IPS-20b (cell line): ENCODE measurements around the gene PKN3.

Experiments
- H3K27ac ChIP-seq: one replicate; pipeline ENCODE4 v1.5.1; 2013; ENCODE audit warnings: low read length
- H3K27me3 ChIP-seq: 2 replicates; pipeline ENCODE4 v1.6.1; 2013; ENCODE audit warnings: mild to moderate bottlenecking, low read length, inconsistent platforms; ENCODE audit not compliant: insufficient read depth
- H3K36me3 ChIP-seq: 2 replicates; pipeline ENCODE4 v1.6.1; 2013; ENCODE audit warnings: low read depth, mild to moderate bottlenecking, inconsistent platforms, low read length, moderate library complexity; ENCODE audit not compliant: insufficient read depth
- H3K4me1 ChIP-seq: 2 replicates; pipeline ENCODE4 v1.6.1; 2013; ENCODE audit warnings: mild to moderate bottlenecking, control low read depth, inconsistent platforms, low read length, moderate library complexity; ENCODE audit not compliant: insufficient read depth
- H3K4me3 ChIP-seq: 2 replicates; pipeline ENCODE4 v1.5.1; 2013; ENCODE audit warnings: mild to moderate bottlenecking, low read length, inconsistent platforms
- H3K9ac ChIP-seq: 2 replicates; pipeline ENCODE4 v1.6.1; 2013; ENCODE audit warnings: low read depth, mild to moderate bottlenecking, inconsistent platforms, low read length, moderate library complexity
- H3K9me3 ChIP-seq: 2 replicates; pipeline ENCODE4 v1.6.1; 2013; ENCODE audit warnings: mild to moderate bottlenecking, low read depth, low read length, inconsistent platforms; ENCODE audit not compliant: insufficient read depth

The PKN3 gene

DNA sequence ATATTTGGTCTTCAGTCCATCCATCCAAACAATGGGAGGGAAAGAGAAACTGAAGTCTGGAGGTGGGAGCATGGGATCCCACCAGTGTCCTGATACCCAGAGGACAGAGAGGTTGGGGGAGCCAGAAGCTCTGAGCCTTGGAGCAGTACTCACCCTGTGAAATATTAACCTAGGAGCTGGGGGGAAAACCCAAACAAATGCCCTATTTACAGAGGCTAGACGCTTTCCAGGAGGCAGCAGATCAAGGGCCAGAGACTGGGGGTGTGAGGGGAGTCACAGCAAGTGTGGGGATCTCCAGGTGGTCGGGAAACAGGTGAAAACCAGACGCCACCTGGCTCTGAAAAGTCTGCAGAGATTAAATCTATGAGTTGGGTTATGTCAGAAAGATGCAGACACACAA lies 63.2 kb downstream of the PKN3 start:
- Histone ChIP-seq H3K9ac (no peak overlapping the region), H3K27ac (no peak overlapping the region)

GRCh38 chr9:128768606-128769005 lies 66.3 kb downstream of the PKN3 start:
- Histone ChIP-seq H3K36me3 (no peaks in the 10 kb centered on the region), H3K4me3 (no peak overlapping the region), H3K9ac (no peak overlapping the region), H3K4me1 (peaks cover 3% of the 10 kb centered on the region; the same call in 1 of the 2 replicates), H3K9me3 (no peaks in the 10 kb centered on the region), H3K27me3 (no peaks in the 10 kb centered on the region), H3K27ac (no peak overlapping the region)

More for the DNA sequence above, 63.2 kb downstream of the PKN3 start:
- Histone ChIP-seq H3K4me3 (no peak overlapping the region), H3K27me3 (no peaks in the 10 kb centered on the region), H3K4me1 (no peaks in the 10 kb centered on the region), H3K9me3 (no peaks in the 10 kb centered on the region), H3K36me3 (no peaks in the 10 kb centered on the region)
